Mesenteric fat pad (tissue), 1 donor: Measurements from ENCODE around the gene OR51F2. TPM values are rescaled to one million over a fixed set of nuclear protein-coding genes. Genes with fewer than 3 reads are reported as not detected.
"Not testable (repeated sequence)": the region's sequence is repeated elsewhere in the genome, so short reads cannot be mapped to it uniquely, and the experiment has no call there.

Experiments used
- DNase-seq: peaks from one replicate; pipeline ENCODE4 v3.0.0-alpha.2; 2020; ENCODE audit warnings: low spot score
- long read RNA-seq: library from polyadenylated mRNA; unstranded; transcript quantifications from one replicate; pipeline ENCODE4 v2.0.0, GENCODE V29; 2020
- total RNA-seq: library from RNA; stranded (reverse); fragmentation: NEBNext Ultra II Directional; extraction: Animal tissue kit (Norgen Biotek cat#: 25700); gene quantifications from one replicate; pipeline ENCODE4 v1.2.1, GENCODE V29; 2021
- donor health status: DM: yes; HTN: yes; CAD: no.

Gene OR51F2, protein sequence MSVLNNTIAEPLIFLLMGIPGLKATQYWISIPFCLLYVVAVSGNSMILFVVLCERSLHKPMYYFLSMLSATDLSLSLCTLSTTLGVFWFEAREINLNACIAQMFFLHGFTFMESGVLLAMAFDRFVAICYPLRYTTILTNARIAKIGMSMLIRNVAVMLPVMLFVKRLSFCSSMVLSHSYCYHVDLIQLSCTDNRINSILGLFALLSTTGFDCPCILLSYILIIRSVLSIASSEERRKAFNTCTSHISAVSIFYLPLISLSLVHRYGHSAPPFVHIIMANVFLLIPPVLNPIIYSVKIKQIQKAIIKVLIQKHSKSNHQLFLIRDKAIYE
- not detected for total RNA-seq
- long read RNA-seq = 0 reads

DNA sequence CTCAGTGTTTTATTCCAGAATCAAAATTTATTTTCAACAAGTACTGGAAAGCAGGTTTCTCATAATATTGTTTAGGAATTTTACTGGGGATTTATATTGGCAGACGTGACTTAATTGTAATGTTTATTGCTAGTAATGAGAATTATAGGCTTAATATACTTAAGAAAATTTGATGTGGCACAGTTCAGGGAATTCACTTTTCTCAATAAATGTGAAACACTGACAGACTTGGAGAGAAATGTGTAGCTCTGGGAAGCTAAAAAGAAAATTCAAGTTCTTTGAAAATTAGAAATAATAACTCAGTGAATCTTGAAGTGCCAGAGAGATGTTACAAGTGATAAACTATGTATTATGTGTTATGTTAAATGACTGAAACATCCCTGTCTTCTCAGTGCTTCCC lies at the start of gene OR51F2:
Gene OR51F2, plus strand, starts transcription at position 301 of the 400 bp plus-strand sequence. CDS start 101 bp downstream, outside the sequence.
- no peak for DNase-seq

DNA sequence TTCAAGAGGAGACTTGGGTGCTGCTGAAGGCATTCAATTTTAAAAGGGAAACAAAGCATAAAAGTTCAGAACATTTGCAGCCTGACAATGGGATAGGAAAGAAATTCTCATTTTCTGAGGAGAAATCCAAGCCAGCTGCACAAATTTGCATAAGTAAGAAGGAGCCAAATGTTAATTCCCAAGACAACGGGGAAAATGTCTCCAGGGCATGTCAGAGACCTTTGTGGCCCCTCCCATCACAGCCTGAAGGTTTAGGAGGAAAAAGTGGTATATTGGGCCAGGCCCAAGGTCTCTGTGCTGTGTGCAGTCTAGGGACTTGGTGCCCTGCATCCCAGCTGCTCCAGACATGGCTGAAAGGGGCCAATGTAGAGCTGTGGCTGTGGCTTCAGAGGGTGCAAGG lies 38.7 kb upstream of the OR51F2 start:
- DNase-seq = no peak

DNA sequence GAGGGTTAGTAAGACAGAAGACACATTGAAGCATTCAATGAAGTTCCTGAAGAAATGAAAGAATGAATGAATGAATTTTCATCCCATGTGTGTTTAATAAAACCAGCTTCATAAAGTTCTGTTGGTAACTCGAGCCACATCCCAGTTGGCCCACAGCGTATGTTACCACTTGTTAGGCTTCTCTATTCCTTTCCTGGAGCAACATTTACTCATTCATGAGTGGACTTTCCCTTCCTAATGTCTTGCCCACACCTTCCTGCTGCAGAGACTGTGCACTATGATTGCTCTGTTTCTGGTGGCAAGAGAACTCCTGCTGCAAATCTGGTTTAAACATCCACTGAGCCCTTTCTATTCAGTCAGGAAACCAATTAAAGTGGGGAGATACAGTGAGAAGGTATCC lies 23.9 kb upstream of the OR51F2 start:
- DNase-seq = no peak

DNA sequence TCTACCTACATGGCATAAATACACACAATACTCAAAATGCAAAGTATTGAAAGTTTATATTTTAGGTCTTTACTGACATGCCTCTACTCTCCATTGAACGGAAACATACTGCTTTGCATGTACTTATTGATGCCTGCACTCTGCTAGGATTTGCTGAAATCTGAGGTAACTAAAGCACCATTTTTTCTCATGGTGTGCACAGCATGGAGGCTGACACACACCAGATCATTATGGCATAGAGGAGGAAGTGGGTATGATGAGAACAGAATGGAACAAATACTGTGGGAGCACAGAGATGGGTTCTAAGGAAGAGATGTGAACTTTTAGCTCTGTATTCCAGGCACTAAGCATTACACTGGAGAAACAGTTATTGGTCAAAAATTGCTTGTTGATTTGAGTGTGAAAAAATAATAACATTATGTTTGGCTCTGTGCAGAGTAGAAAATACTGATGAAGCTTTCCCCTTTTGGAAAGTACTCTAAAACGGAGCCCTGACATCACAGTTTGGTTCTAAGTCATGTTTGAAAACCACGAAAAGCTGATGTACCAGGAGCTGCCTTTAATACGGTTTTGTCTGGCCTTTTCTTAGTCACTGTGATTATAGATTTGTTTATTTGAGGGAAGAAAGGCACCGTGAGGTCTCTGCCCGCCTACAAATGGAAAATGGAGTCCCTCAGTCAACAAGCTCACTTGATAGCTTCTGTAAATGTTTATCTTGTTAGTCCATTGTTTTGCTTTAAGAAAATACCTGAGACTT lies 22.5 kb upstream of the OR51F2 start:
- DNase-seq = no peak

DNA sequence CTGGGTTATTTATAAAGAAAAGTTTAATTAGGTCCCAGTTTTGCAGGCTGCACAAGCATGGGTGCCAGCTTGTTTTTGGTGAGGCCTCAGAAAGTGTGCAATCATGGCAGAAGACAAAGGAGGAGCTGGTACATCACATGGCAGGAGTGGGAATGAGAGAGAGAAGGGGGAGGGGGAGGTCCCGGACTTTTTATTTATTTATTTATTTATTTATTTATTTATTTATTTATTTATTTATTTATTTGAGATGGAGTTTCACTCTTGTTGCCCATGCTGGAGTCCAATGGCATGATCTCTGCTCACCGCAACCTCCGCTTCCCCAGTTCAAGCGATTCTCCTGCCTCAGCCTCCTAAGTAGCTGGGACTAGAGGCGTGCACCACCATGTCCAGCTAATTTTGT lies 19.8 kb upstream of the OR51F2 start:
- not testable (repeated sequence) for DNase-seq

DNA sequence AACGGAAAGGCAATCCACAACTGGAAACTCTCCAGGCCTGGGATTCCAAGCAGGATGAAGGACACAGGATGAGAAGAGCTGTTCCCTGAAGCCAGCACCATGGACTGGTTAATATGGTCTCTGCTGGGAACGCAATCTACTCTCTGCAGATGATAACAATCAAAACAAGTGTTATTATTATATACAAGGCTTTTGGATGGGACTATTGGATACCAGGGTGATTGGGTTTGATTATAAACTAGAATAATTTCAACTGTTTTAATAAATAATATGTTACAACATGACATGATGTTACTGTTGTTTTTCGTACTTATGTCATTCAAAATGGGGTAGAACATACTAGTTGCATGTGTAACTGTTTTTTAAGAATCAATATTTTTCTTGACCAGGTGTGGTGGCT lies 16.8 kb upstream of the OR51F2 start, which contains the start of gene OR52R1:
Gene OR52R1, minus strand, starts transcription at position 101 of the 400 bp plus-strand sequence. Its CDS starts 0 bp downstream, at position 101.
- DNase-seq = no peak

DNA sequence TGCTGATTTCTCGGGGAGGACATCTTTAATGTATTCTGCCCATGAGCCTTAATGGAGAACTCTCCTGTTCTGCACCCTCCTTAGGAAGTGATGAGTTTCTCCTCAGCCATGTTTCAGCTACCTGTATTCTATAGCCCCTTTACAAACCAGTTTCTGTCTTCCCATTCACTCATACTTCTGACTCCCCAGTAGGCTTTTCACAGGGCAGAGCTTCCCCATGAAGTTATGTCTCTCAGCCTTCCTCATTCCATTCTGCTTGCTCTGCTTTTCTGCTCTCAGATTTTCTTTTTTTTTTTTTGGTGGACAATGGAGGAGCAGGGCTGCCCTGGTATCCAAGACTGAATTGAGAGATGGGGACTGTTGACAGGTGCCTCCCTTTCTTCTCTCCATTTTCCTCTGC lies 12.6 kb upstream of the OR51F2 start:
- DNase-seq = no peak

DNA sequence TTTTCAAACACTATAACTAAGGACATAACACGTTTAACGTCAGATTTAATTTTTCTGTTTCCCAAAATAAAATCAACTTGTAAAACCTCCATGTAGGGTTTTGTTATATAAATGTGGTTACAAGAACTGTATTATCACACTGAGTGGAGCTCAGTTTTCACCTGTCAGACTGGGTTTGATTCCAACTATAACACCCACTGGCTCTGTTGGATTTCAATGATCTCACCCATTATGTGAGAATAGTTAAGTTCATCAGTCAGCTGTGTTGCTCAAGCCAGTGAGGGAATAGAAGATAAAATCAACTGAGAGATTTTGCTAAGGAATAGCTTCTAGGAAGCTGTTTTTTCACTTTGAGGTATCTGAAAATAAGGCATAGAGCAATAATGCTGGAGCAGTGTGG lies 11.9 kb upstream of the OR51F2 start:
- no peak for DNase-seq

DNA sequence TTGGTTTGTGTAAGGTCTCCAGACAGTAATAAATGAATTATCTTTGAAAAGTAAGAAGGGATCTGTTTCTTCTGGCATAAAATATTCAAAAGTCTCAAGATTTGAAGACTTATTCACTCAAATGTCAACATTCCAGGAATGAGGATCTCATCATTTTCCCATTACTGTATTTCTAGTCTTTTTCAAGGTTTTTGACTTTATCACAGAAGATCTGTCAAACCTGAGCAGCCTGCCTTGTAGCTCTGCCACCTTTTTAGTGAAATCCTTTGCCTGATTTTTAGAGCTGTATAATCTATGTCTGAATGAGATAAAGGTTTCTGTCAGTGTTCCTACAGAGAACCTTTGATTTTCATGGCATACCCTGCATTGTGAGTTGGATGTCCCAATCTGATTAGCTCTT lies 4.0 kb downstream of the OR51F2 start:
- DNase-seq = no peak

DNA sequence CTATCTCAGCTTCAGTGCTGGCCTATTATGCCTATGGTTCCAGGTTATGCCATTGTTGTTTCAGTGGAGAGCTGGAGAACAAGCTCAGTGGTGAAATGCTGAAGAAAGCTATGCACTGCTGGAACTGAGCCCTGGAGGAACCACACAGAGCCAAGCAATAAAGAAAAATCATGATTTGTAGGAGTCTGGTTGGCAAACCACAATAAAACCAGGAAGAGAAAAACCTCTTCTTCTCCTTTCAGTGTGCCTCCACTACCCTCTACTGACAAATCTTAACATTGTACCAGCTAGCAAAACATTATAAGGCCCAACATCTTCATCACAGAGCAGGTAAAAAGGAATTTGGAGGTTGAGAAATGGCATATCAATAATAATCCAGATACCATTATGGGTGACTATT lies 5.3 kb downstream of the OR51F2 start:
- DNase-seq = no peak

DNA sequence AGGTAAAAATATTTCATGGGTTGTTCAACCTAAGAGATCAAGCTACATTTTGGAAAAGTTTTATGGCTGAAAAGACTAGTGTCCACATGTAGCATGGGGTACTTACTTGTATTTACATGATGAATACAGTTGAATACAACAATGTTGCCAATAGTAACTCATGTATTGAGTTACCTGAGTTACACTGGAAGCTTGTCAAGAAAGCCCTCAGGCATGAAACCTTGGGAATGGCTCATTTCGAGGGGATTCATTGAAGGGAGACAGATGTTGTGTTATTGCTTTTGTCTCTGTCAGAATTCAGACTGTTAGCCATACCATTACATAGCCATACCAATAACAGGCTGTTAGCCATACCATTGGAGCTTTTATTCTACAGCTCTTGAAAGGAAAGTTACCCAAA lies 9.2 kb downstream of the OR51F2 start:
- no peak for DNase-seq

DNA sequence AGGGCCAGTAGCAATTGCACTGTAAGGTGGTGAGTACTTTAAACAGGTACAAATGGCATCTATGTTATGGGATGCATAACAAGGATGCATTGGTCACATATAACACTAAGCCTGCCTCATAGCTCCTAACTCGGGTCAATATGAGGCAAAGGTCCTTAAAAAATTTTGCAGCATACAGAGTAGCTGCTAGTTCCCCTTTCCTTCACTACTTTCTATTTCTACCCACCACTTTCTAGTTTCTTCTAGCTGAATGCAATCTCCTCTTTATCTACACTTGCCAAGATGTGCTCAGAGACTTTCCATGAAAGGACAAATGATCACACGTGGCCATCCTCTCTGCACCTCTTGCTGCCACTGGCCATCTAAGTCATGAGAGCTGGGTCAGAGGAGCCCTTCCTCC lies 9.8 kb downstream of the OR51F2 start:
- DNase-seq = no peak

DNA sequence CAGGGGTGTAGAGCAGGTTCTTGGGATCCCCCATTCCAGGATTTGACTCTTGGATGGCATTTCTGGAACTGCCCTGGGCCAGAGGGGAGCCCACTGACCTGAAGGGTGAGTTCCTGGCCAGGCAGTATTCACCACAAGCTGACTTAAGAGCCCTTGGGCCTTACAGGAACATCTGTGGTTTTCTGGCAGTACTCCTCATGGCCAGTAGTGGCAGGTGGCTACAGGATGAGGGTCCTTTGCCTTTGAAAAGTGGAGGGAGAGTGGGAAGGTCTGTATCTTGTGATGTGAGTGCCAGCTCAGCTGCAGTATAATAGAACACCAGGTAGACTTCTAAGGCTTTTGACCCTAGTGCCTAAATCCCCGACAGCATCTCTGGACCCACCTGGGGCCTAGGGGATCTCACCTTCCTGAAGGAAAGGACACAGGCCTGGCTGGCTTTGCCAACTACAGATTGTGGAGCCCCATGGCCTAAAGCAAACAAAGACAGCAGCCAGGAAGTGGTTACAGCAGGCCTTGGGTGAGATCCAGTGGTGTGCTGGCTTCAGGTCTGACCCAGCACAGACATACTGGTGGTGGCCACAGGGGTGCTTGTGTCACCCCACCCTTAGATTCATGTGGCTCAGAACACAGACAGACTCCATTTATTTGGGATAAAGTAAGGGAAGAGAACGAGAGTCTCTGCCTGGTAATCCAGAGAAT lies 18.9 kb downstream of the OR51F2 start:
- DNase-seq = no peak

DNA sequence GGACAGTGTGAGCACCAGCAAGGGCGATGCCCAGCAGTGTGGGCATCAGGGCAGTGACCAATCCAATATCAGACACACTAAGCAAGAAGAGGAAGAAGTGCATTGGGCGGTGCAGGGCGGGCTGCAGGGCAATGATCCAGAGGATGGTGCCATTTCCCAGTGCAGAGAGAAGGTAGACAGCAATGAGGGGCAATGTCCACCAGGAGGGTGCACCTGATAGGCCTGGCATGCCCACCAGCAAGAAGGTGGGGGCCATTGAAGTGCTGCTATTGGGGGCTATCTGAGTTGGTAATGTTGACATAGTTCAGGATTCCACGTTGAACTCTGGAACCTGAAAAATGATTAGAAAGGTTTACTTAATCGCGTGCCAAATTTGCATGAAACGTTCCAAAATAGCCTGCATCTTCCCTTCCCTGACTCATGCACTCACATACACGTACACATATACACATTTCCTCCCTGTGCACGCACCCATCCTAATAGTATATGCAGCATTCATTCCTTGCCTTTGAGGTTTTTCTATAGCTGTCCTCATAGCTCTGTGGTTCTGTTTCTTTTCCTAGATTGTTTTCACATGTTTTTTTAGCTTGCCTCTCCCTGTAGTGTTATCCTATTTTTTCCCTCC lies 27.9 kb downstream of the OR51F2 start, which contains the start of gene OR51S1:
Gene OR51S1, minus strand, starts transcription at position 301 of the 625 bp plus-strand sequence. Its CDS starts 0 bp downstream, at position 301.
- no peak for DNase-seq

DNA sequence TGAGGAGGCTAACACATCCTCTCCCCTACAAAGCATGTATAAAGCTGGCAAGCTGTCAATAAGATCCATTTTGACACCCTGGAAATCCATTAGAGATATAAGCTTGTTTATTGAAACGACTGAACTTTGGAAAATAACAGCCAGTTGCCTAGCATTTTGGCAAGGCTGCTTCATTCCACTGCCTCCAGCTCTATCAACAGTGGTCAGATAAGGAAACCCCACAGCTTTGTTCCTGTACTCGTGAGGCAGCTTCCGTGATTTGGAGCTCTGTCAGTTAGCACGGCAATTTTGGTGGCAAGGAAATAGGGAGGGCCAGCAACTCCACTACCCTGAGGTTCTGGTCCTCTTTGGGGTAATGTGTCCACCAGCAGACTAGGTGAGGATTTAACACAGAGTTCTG lies 29.9 kb downstream of the OR51F2 start:
- DNase-seq = no peak

DNA sequence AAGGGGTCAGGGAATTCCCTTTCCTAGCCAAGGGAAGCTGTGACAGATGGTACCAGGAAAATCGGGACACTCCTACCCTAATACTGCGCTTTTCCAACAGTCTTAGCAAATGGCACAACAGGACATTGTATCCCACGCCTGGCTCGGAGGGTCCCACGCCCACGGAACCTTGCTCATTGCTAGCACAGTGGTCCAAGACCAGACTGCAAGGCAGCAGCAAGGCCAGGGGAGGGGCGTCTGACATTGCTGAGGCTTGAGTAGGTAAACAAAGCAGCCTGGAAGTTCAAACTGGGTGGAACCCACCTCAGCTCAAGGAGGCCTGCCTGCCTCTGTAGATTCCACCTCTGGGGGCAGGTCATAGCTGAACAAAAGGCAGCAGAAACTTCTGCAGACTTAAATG lies 33.2 kb downstream of the OR51F2 start:
- DNase-seq = not testable (repeated sequence)

DNA sequence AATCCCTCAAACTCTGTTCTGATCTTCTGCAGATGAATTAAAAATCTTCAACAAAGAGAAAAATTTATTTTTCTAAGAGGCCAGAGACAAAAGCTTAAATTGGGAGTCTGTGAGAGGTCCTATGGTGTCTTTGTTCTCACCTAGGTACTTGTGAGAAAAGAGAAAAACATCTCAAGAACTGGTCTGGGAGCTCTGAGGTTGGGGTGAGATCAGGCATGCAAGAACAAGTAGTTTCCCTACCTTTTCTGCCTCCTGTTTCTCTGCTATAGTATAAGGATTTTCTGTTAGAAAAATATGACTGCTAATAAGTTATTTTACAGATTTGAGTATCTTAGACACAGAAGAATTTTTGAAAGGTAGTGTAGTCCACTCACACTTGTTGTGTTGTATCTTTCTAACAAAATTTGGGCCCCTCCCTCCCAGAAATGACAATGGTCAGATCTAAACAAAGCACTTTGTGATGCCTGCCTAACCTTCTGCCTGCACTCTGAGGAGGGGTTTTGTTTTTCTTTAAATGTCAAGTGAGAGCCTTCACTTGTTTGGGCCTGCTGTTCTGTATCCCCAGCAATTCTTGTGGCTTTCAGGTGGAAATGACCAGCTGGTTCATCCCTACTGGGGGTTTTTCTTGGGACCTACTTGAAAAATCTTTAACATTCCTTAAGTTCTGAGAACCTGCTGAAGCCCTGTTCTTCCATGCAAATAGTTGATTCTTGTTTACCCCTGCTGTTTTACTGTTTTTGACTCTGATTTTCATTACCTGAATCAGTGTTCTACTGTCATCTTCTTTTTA lies 41.5 kb downstream of the OR51F2 start:
- no peak for DNase-seq

DNA sequence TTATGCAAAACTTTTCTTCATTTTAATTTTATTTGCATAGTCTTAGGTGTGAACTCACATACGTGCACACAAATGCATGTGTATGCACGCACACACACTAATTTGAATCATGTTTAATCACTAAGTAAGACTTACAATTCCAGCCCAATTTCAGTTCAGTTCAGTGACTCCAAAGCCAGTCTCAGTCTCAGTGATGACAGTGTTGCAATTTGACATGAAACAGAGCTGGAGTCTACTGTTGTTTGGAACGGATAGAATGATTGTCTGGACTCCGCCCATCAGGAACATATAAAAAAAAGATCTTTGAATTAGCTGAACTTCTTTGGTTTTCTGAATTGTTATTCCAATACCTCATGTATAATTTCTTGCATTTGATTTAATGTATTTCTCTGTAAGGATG lies 42.8 kb downstream of the OR51F2 start:
- no peak for DNase-seq

DNA sequence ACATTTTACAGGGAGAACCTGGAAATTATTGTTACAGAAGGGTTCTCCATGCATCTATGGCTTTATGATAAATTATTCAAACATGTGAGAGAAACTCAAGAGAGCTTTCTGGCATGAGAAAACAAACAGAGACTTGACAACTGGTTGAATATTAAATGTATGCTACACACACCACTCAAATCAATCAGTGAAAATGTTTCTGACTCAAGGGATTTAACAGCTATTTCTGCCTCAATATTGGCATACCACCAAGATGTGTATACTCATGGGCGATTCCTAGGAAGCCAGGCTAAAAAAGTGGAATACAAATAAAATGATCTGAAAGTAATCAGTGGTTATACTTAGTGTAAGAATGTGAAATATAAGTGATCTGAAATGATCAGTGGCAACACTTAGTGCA lies 44.7 kb downstream of the OR51F2 start:
- DNase-seq = no peak
